Measurements from ENCODE around the gene CSH1. TPM values are rescaled to one million over a fixed set of nuclear protein-coding genes. Genes with fewer than 3 reads are reported as not detected.
A peak's percentile ranks its signal among the peaks of the same experiment; 100 is the strongest.
"Not testable (repeated sequence)": the region's sequence is repeated elsewhere in the genome, so short reads cannot be mapped to it uniquely, and the experiment has no call there.

The CSH1 gene
- total RNA-seq, 1 donor from 2014 or later = not detected

GRCh38 chr17:63928966-63929695 lies 32.8 kb upstream of the CSH1 start:
- DNase-seq (ENCODE audit: low spot score) (no peak), ATAC-seq (no peak)

GRCh38 chr17:63928172-63928666 lies 31.8 kb upstream of the CSH1 start:
- no peak for ATAC-seq
- DNase-seq (ENCODE audit: low spot score) = no peak

- no peak for DNase-seq (ENCODE audit: low spot score)
- no peak for ATAC-seq
These were observed 31.2 kb upstream of the CSH1 start for GRCh38 chr17:63927464-63928171.

- ATAC-seq (no peak), DNase-seq (ENCODE audit: low spot score) (no peak)
These were observed 29.8 kb upstream of the CSH1 start for GRCh38 chr17:63926164-63926563.

- DNase-seq (ENCODE audit: low spot score) (no peak), ATAC-seq (no peak)
These were observed 29.2 kb upstream of the CSH1 start for GRCh38 chr17:63925615-63926014.

GRCh38 chr17:63922402-63922801 lies 26.0 kb upstream of the CSH1 start:
- DNase-seq (ENCODE audit: low spot score) = not testable (repeated sequence)

GRCh38 chr17:63920779-63921178 lies 24.4 kb upstream of the CSH1 start:
- ATAC-seq; DNase-seq (ENCODE audit: low spot score): not testable (repeated sequence)

More at GRCh38 chr17:63922402-63922801, 26.0 kb upstream of the CSH1 start:
- not testable (repeated sequence) for ATAC-seq

GRCh38 chr17:63920050-63920449 lies 23.7 kb upstream of the CSH1 start:
- ATAC-seq; DNase-seq (ENCODE audit: low spot score): not testable (repeated sequence)

GRCh38 chr17:63919311-63919723 lies 22.9 kb upstream of the CSH1 start:
- DNase-seq (ENCODE audit: low spot score) = no peak
- ATAC-seq = peak; percentile 95

- DNase-seq (ENCODE audit: low spot score); ATAC-seq: not testable (repeated sequence)
These were observed 22.5 kb upstream of the CSH1 start, which contains the start of gene GH1 for GRCh38 chr17:63918789-63919305. Gene GH1, minus strand, starts transcription at chr17:63918839. Its CDS starts 63 bp downstream, at chr17:63918776.

- DNase-seq (ENCODE audit: low spot score) = no peak
- ATAC-seq = peak; percentile 39
These were observed 21.9 kb upstream of the CSH1 start for GRCh38 chr17:63918305-63918704.

- DNase-seq (ENCODE audit: low spot score) = no peak
These were observed 21.3 kb upstream of the CSH1 start for GRCh38 chr17:63917646-63918045.

GRCh38 chr17:63917206-63917605 lies 20.8 kb upstream of the CSH1 start:
- not testable (repeated sequence) for DNase-seq (ENCODE audit: low spot score); ATAC-seq

More at GRCh38 chr17:63917646-63918045, 21.3 kb upstream of the CSH1 start:
- no peak for ATAC-seq

GRCh38 chr17:63916566-63917185 lies 20.3 kb upstream of the CSH1 start:
- DNase-seq (ENCODE audit: low spot score) (no peak), ATAC-seq (no peak)

- not testable (repeated sequence) for DNase-seq (ENCODE audit: low spot score); ATAC-seq
These were observed 19.4 kb upstream of the CSH1 start for GRCh38 chr17:63915753-63916152.

GRCh38 chr17:63914471-63914870 lies 18.1 kb upstream of the CSH1 start:
- ATAC-seq = no peak

GRCh38 chr17:63911657-63912100 lies 15.3 kb upstream of the CSH1 start:
- ATAC-seq (peak; percentile 89), DNase-seq (ENCODE audit: low spot score) (no peak)

More at GRCh38 chr17:63914471-63914870, 18.1 kb upstream of the CSH1 start:
- no peak for DNase-seq (ENCODE audit: low spot score)

- DNase-seq (ENCODE audit: low spot score) (no peak), ATAC-seq (no peak)
These were observed 14.8 kb upstream of the CSH1 start, which contains the start of gene CSHL1 for GRCh38 chr17:63911041-63911635. Gene CSHL1, minus strand, starts transcription at chr17:63911258. Its CDS starts 62 bp downstream, at chr17:63911196.

- ATAC-seq = no peak
- no peak for DNase-seq (ENCODE audit: low spot score)
These were observed 13.7 kb upstream of the CSH1 start for GRCh38 chr17:63910096-63910495.

GRCh38 chr17:63909586-63909985 lies 13.2 kb upstream of the CSH1 start:
- DNase-seq (ENCODE audit: low spot score); ATAC-seq: not testable (repeated sequence)

Measured in left lobe of liver (tissue), 2 donors.